Mesendoderm (in vitro differentiated cells): ENCODE data around the gene NPR3.
A peak's percentile ranks its signal among the peaks of the same experiment; 100 is the strongest.

Experiments
- DNase-seq: peaks from one replicate; pipeline ENCODE4 v3.0.0; 2013
- H2AK5ac ChIP-seq: 2 replicates; pipeline ENCODE4 v1.6.1; 2013; ENCODE audit warnings: low read length, inconsistent platforms
- H2BK120ac ChIP-seq: 2 replicates; pipeline ENCODE4 v1.6.1; 2013; ENCODE audit warnings: low read depth, mild to moderate bottlenecking, low read length, moderate library complexity, mixed read lengths
- H2BK15ac ChIP-seq: replicated peaks from 2 replicates; pipeline ENCODE4 v1.6.1; 2013; ENCODE audit warnings: low read depth, mild to moderate bottlenecking, moderate library complexity
- H2BK5ac ChIP-seq: 2 replicates; pipeline ENCODE4 v1.6.1; 2013; ENCODE audit warnings: low read length, inconsistent platforms
- H3K18ac ChIP-seq: 2 replicates; pipeline ENCODE4 v1.6.1; 2013; ENCODE audit warnings: mild to moderate bottlenecking, low read length, mixed read lengths
- H3K23ac ChIP-seq: one replicate; pipeline ENCODE4 v1.6.1; 2013; ENCODE audit warnings: low read length
- H3K27ac ChIP-seq: 2 replicates; pipeline ENCODE4 v1.5.1; 2013; ENCODE audit warnings: low read depth, mild to moderate bottlenecking, inconsistent platforms, low read length, moderate library complexity
- H3K27me3 ChIP-seq: 2 replicates; pipeline ENCODE4 v1.6.1; 2013; ENCODE audit warnings: low read length, control low read depth, mild to moderate bottlenecking, inconsistent platforms; ENCODE audit not compliant: insufficient read depth, poor library complexity
- H3K36me3 ChIP-seq: 2 replicates; pipeline ENCODE4 v1.6.1; 2013; ENCODE audit warnings: low read length, inconsistent platforms; ENCODE audit not compliant: control insufficient read depth, insufficient read depth
- H3K4ac ChIP-seq: one replicate; pipeline ENCODE4 v1.6.1; 2013; ENCODE audit warnings: low read depth, mild to moderate bottlenecking, low read length, moderate library complexity
- H3K4me1 ChIP-seq: 2 replicates; pipeline ENCODE4 v1.6.1; 2013; ENCODE audit warnings: low read depth, low read length, inconsistent platforms; ENCODE audit not compliant: control insufficient read depth
- H3K4me2 ChIP-seq: 2 replicates; pipeline ENCODE4 v1.6.1; 2013; ENCODE audit warnings: low read length
- H3K4me3 ChIP-seq: 2 replicates; pipeline ENCODE4 v1.5.1; 2013; ENCODE audit warnings: mild to moderate bottlenecking, low read length
- H3K56ac ChIP-seq: one replicate; pipeline ENCODE4 v1.6.1; 2013; ENCODE audit warnings: low read length
- H3K79me1 ChIP-seq: 2 replicates; pipeline ENCODE4 v1.6.1; 2013; ENCODE audit warnings: low read length, inconsistent platforms
- H3K79me2 ChIP-seq: 2 replicates; pipeline ENCODE4 v1.6.1; 2013; ENCODE audit warnings: mild to moderate bottlenecking, low read length; ENCODE audit not compliant: control insufficient read depth, insufficient read depth
- H3K9ac ChIP-seq: 2 replicates; pipeline ENCODE4 v1.6.1; 2013; ENCODE audit warnings: low read length, inconsistent platforms
- H4K5ac ChIP-seq: one replicate; pipeline ENCODE4 v1.6.1; 2013; ENCODE audit warnings: low read length
- H4K8ac ChIP-seq: one replicate; pipeline ENCODE4 v1.6.1; 2013; ENCODE audit warnings: low read depth, mild to moderate bottlenecking, control low read depth, low read length, moderate library complexity
- WGBS: extraction: QIAGEN DNeasy Blood & Tissue Kit; methylation state at CpG from one replicate; pipeline ENCODE4 v1.1.7; 2013; ENCODE audit warnings: low lambda C conversion rate, missing lambda C conversion rate; ENCODE audit not compliant: insufficient coverage; ENCODE audit errors: extremely low coverage; 5-methylcytosine and 5-hydroxymethylcytosine counted together

NPR3 gene

DNA sequence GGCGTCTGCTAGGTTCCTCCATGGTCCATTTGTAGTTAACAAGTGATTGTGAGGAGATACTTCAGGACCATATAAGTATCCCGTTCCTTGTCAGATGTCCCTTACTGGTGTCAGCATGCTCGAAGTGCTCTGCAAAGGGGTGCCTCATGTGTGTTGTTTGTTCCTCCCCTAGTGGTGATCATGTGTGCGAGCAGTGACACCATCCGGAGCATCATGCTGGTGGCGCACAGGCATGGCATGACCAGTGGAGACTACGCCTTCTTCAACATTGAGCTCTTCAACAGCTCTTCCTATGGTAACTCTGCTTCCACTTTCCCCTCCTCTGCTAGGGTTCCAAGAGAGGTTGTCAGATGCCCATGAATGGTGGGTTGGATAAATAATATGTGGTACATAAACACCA, 13.4 kb downstream of the NPR3 start:
- Histone ChIP-seq H2BK5ac (no peak overlapping the region), H3K79me1 (no peaks in the 10 kb centered on the region), H3K4ac (no peak overlapping the region), H3K4me1 (no peaks in the 10 kb centered on the region), H3K36me3 (no peaks in the 10 kb centered on the region), H3K56ac (no peak overlapping the region), H3K79me2 (no peaks in the 10 kb centered on the region), H3K18ac (no peak overlapping the region), H2BK15ac (no peak overlapping the region), H3K27me3 (no peaks in the 10 kb centered on the region), H3K4me2 (no peak overlapping the region), H2AK5ac (no peak overlapping the region), H3K27ac (no peak overlapping the region), H3K23ac (no peak overlapping the region), H3K4me3 (no peak overlapping the region), H4K8ac (no peak overlapping the region), H4K5ac (no peak overlapping the region), H3K9ac (no peak overlapping the region), H2BK120ac (no peak overlapping the region)
- DNase-seq = no peak
- no CpG with 5 or more reads among the region's 7 CpGs for WGBS

DNA sequence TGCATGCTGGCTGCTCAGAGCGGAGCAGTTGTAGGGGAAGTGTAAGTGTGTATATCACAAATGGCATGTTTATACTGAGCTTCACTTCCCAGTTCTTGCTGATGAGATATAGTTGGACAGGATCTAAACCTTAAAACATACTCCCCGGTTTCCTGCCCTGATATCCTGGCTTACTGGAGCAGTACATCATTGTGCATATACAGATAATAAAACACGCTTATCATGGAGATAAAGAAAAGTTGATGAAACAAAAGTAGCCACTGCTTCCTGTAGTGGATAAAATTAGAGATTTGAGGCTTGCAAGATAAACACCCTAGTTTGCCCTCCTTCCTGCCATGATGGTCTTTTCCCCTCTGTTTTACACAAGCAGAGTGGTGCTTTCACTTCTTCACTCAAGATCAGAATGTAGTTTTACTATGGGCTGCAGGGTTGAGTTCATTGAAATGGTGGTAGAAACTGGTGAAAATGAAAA, 15.0 kb downstream of the NPR3 start:
- Histone ChIP-seq H2BK5ac (no peak overlapping the region), H3K4ac (no peak overlapping the region), H3K18ac (no peak overlapping the region), H3K36me3 (no peaks in the 10 kb centered on the region), H3K79me1 (no peaks in the 10 kb centered on the region), H3K4me1 (no peaks in the 10 kb centered on the region), H3K56ac (no peak overlapping the region), H4K5ac (no peak overlapping the region), H2BK120ac (no peak overlapping the region), H3K27ac (no peak overlapping the region), H3K9ac (no peak overlapping the region), H3K4me2 (no peak overlapping the region), H2BK15ac (no peak overlapping the region), H2AK5ac (no peak overlapping the region), H3K79me2 (no peaks in the 10 kb centered on the region), H3K4me3 (no peak overlapping the region), H4K8ac (no peak overlapping the region), H3K23ac (no peak overlapping the region), H3K27me3 (no peaks in the 10 kb centered on the region)
- no CpG with 5 or more reads among the region's 3 CpGs for WGBS
- no peak for DNase-seq

DNA sequence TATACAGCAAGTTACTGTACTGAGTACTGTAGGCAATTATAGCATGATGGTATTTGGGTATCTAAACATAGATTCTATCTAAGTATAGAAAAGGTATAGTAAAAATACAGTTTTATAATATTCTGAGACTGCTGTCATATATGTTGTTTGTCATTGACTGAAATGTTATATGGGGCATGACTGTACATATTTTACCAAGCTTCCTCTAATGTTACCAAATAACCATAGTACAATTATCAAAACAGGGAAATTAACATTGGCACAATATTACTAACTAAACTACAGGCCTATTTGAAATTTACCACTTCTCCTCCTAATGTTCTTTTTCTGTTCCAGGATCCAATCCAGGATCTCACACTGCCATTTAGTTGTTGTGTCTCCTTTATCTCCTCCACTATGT, 18.5 kb downstream of the NPR3 start:
- Histone ChIP-seq H3K9ac (no peak overlapping the region), H3K23ac (no peak overlapping the region), H4K5ac (no peak overlapping the region), H2BK15ac (no peak overlapping the region), H3K36me3 (no peaks in the 10 kb centered on the region), H3K79me2 (no peaks in the 10 kb centered on the region), H3K27ac (no peak overlapping the region), H3K4ac (no peak overlapping the region), H3K4me2 (no peak overlapping the region), H3K27me3 (no peaks in the 10 kb centered on the region), H4K8ac (no peak overlapping the region), H2BK5ac (no peak overlapping the region), H2AK5ac (no peak overlapping the region), H3K56ac (no peak overlapping the region), H3K4me3 (no peak overlapping the region), H3K79me1 (no peaks in the 10 kb centered on the region), H3K4me1 (no peaks in the 10 kb centered on the region), H3K18ac (no peak overlapping the region), H2BK120ac (no peak overlapping the region)
- DNase-seq = no peak

DNA sequence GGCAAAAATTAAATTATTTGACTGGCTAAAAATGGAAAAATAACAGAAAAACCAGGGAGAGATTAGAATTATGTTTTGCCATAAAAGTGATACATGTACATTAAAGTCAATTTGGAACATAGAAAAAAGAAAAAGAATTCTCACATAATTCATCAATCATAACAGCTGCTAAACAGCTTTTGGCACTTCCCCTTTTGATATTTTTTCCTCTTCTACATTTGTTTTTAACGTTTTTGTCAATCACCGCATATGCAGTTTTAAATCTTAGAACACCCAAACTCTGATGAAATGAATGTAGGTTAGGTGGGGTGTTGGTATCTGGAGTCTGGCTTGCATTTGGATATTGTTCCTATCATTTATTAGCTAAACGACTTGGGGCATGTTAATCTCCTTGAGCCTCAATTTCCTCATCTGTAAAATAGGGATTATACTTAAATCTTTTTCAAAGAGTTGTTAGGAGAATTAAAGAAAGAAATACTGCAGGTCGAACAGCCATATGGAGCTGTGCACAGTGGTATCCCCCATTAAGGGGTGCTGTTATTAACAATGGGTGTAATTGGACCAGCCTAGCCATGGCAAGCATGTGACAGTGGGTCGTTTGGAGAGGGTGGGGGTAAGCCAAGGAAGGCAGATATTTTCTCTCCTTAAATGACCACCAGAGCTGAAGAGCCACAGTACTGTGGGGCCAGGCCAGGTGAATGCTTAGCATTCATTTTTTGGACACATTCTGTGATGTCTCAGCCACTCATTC, 22.6 kb downstream of the NPR3 start:
- no peak overlapping the region for H3K23ac ChIP-seq
- no peak overlapping the region for H3K4me2 ChIP-seq
- H3K27me3 ChIP-seq = no peaks in the 10 kb centered on the region
- no peak overlapping the region for H3K56ac ChIP-seq
- no peak overlapping the region for H3K18ac ChIP-seq
- no CpG with 5 or more reads among the region's 5 CpGs for WGBS
- no peak for DNase-seq
- no peak overlapping the region for H3K27ac ChIP-seq
- no peaks in the 10 kb centered on the region for H3K79me1 ChIP-seq
- no peaks in the 10 kb centered on the region for H3K36me3 ChIP-seq
- H3K9ac ChIP-seq = no peak overlapping the region
- no peak overlapping the region for H2BK120ac ChIP-seq
- H3K4ac ChIP-seq = no peak overlapping the region
- H3K4me1 ChIP-seq = no peaks in the 10 kb centered on the region
- no peak overlapping the region for H4K8ac ChIP-seq
- no peak overlapping the region for H4K5ac ChIP-seq
- H2BK15ac ChIP-seq = no peak overlapping the region
- H2BK5ac ChIP-seq = no peak overlapping the region
- H3K4me3 ChIP-seq = no peak overlapping the region
- H3K79me2 ChIP-seq = no peaks in the 10 kb centered on the region
- no peak overlapping the region for H2AK5ac ChIP-seq

DNA sequence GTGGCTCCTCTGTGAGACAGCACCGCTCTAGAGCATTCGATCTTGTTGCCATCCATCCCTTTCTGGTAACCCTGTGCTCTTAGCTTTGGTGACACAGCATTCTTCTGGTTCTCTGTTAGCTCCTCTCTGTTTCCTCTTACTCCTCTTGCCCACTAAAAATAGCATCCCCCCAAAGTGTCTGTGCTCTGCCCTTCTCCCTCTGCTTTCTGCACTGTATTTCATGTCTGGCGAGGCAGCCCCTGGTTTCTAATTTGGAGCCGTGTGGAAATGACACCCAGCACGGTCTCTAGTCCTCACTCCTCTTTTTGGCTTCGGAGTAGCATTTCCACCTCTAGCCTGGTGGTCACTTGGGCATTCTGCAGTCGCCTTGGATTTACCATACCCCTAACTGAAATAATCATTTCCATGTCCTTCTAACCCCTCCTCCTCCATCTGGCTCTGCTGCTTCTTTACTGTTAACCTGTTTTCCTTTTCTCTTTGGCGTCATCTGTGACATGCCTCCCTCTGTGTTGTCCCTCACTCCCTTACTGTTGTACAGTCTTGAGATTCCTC, 23.8 kb downstream of the NPR3 start:
- Histone ChIP-seq H3K9ac (no peak overlapping the region), H3K4me2 (no peak overlapping the region), H3K4me1 (no peaks in the 10 kb centered on the region), H3K23ac (no peak overlapping the region), H4K8ac (no peak overlapping the region), H2BK5ac (no peak overlapping the region), H3K4me3 (no peak overlapping the region), H3K79me1 (no peaks in the 10 kb centered on the region), H4K5ac (no peak overlapping the region), H3K4ac (no peak overlapping the region), H2BK15ac (no peak overlapping the region), H3K36me3 (no peaks in the 10 kb centered on the region), H2BK120ac (no peak overlapping the region), H3K27me3 (no peaks in the 10 kb centered on the region), H3K56ac (no peak overlapping the region), H3K27ac (no peak overlapping the region), H3K79me2 (no peaks in the 10 kb centered on the region), H2AK5ac (no peak overlapping the region), H3K18ac (no peak overlapping the region)
- WGBS = no CpG with 5 or more reads among the region's 8 CpGs
- DNase-seq = peak; percentile 6

DNA sequence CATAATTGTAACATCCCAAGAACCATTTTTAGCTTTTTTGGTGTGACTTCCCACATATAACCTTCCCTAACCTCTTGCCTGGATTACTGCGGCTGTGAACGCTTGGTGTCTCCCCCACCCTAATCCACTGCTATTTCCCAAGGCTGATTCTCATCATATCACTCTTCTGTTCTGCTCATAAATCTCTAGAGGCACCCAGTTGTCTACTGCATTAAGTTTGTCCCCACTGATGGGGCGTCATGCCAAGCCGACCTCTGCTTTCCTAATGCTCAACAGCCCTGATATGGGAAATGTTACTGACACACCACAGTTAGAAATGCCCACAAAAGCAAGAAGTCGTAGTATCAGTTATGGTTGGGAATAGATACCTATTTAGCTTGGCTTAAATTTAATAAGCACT, 24.4 kb downstream of the NPR3 start:
- Histone ChIP-seq H3K9ac (no peak overlapping the region), H2BK5ac (no peak overlapping the region), H3K4ac (no peak overlapping the region), H2BK120ac (no peak overlapping the region), H3K36me3 (no peaks in the 10 kb centered on the region), H2BK15ac (no peak overlapping the region), H3K56ac (no peak overlapping the region), H3K79me2 (no peaks in the 10 kb centered on the region), H3K4me1 (no peaks in the 10 kb centered on the region), H3K27ac (no peak overlapping the region), H3K79me1 (no peaks in the 10 kb centered on the region), H3K4me2 (no peak overlapping the region), H3K27me3 (no peaks in the 10 kb centered on the region), H2AK5ac (no peak overlapping the region), H3K23ac (no peak overlapping the region), H4K8ac (no peak overlapping the region), H4K5ac (no peak overlapping the region), H3K18ac (no peak overlapping the region), H3K4me3 (no peak overlapping the region)
- no peak for DNase-seq
- WGBS = no CpG with 5 or more reads among the region's 5 CpGs
